AG20443 (cell line): ENCODE measurements around the gene GCDH.
"Not testable (repeated sequence)": the region's sequence is repeated elsewhere in the genome, so short reads cannot be mapped to it uniquely, and the experiment has no call there.

Source experiments
- DNase-seq: peaks from one replicate; pipeline ENCODE4 v3.0.0; 2012; ENCODE audit warnings: low spot score, mixed read lengths

Gene GCDH

DNA sequence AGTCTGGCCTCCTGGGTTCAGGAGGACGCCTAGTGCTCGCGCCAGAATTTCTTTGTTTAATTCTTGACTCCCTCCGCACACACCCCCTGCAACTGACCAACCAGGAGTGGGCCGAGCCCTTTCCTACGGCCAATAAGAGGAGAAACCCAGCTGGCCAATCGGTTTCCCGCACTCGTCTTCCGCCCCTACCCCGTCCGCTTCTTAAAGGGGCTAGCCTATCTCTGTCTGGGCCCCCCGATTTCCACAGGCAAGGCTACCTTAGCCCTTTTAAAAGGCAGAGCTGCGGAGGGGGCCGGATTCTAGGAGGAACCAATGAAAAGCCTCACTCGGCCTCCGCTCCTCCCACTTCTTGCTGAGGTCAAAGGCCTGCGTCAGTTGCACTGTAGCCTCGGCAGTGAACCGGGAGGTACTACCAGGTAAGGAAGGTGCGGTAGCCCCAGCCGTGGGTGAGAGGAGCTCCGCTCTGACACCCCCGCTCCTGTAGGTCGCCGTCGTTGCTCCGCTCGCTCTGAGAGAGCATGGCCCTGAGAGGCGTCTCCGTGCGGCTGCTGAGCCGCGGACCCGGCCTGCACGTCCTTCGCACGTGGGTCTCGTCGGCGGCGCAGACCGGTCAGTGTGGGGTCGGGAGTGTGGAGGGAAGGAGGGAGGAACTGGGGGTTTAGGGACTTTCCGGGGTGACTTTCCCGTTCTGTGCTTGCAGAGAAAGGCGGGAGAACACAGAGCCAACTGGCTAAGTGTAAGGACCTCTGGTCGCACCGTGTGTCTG, at the start of gene GCDH:
Gene GCDH (plus strand): TSS at position 374 of the 766 bp plus-strand sequence. CDS start 145 bp downstream, at position 519.
- DNase-seq, result peak; percentile 97

DNA sequence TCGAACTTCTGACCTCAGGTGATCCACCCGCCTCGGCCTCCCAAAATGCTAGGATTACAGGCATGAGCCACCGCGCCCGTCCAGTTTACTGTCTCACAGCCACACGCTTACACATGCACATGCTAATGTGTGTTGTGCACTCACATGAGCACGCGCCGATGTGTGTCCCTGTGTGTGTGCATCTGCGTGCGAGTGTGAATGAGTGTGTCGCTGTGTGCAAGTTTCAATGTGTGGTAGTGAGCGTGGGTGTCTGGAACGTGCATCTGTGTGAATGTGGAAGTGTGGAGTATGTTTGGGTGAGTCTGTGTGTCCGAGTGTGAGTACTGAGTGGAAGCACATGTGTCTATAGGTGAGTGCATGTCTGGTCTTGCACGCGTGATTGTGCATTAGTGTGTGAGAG, 48.4 kb upstream of the GCDH start:
- DNase-seq, result no peak

DNA sequence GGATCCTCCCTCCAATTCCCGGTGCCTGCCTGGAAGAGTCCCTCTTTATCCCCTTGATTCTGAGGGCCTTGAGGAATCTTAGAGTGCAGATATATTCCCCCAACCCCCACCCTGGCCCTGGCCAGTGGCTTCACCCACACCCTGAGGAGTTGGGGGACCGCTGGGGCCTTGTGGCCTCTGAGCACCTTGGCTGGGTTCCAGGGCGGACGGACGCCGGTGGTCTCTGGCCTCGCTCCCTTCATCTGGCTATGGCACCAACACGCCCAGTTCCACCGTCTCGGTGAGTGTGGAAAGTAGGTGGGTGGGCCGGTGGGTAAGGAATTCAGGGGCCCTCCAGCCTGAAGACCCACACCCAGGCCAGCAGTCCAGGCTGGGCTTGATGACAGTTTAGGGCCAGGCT, 47.6 kb upstream of the GCDH start:
- no peak for DNase-seq

DNA sequence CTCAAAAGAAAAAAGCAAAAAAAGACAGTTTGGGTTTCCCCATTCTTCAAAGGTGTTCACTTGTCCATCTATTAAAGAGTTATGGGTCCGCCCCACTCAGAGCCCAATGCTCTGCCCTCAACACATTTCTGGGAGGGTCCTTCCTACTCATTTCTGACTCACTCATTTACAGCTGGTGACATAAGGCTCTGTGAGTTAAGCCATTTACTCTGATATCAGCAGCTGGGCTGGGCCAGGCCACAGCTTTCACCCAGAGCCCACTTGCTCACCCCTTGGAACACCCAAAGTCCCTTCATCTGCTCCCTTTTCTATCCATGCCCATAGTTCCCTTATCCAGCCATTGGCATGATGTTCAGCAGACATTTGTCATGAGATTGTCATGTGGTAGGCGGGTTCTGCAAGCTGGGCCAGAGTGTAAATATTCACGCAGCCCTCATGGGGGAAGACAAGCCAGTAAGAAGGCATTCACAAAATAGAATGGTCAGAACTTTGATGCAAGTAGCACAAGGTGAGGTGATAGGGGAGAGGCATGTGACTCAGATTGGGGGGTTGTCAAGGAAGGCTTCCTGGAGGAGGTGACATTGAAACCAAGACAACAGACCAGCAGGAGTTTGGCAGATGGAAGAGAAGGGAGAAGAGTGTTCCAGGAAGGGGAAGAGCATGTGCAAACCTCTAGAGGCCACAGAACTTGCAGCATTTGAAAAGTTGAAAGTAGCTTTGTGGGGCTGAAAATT, 46.8 kb upstream of the GCDH start:
- no peak for DNase-seq

DNA sequence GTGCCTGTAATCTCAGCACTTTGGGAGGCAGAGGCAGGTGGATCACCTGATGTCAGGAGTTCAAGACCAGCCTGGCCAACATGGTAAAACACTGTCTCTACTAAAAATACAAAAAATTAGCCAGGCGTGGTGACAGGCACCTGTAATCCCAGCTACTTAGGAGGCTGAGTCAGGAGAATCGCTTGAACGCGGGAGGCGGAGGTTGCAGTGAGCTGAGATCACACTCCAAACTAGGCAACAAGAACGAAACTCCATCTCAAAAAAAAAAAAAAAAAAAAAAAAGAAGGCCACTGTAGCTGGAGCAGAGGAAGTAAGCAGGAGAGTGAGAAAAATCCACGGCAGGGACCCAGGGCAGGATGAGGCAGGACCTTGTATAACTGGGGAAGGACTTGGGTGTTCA, 44.3 kb upstream of the GCDH start:
- not testable (repeated sequence) for DNase-seq

DNA sequence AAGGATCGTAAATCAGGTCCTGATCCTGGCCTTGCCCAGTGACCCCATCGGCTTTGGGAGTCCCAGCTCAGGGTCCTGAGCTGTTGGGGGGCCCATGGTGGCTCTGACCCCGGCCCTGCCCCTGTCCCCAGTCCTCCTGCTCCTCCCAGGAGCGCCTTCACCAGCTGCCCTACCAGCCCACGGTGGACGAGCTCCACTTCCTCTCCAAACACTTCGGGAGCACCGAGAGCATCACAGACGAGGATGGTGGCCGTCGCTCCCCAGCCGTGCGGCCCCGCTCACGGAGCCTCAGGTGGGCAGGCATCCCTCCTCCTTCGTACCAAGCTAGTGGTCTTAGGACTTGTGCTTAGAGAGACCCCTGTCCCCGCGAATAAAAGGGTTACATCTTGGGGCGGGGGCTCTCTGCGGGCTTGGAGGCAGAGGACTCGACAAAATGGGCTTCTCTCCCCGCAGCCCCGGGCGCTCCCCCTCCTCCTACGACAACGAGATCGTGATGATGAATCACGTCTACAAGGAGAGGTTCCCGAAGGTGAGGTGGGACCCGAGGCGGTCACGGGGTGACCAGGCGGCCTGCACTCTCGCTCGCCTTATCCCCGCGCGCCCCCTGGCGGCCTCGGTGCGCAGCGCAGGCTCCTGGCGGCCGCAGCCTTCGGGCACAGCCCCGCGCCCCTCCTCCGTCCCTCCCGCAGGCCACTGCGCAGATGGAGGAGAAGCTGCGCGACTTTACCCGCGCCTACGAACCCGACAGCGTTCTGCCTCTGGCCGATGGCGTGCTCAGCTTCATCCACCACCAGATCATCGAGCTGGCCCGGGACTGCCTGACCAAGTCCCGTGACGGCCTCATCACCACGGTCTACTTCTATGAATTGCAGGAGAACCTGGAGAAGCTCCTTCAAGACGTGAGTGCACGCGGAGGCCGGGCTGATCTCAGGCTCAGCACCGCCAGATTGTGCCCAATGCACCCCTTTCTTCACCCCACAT, 43.5 kb upstream of the GCDH start:
- DNase-seq, result peak; percentile 96

DNA sequence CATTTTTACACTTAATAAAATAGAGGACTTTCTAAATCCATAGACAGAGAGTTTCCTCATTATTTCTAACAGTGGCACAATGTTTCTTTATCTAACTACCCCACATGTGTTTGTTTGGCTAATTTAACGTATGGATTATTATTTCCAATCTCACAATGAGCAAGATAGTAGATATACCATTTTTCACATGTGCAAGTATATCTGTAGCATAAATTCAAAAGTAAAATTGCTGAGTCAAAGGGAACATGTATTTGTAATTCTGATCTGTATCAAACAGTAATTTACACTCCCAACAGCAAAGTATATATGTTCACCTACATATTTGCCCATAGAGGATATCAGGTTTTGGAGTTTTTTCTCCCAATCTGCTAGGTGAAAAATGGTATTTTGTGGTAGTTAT, 34.3 kb upstream of the GCDH start:
- no peak for DNase-seq

DNA sequence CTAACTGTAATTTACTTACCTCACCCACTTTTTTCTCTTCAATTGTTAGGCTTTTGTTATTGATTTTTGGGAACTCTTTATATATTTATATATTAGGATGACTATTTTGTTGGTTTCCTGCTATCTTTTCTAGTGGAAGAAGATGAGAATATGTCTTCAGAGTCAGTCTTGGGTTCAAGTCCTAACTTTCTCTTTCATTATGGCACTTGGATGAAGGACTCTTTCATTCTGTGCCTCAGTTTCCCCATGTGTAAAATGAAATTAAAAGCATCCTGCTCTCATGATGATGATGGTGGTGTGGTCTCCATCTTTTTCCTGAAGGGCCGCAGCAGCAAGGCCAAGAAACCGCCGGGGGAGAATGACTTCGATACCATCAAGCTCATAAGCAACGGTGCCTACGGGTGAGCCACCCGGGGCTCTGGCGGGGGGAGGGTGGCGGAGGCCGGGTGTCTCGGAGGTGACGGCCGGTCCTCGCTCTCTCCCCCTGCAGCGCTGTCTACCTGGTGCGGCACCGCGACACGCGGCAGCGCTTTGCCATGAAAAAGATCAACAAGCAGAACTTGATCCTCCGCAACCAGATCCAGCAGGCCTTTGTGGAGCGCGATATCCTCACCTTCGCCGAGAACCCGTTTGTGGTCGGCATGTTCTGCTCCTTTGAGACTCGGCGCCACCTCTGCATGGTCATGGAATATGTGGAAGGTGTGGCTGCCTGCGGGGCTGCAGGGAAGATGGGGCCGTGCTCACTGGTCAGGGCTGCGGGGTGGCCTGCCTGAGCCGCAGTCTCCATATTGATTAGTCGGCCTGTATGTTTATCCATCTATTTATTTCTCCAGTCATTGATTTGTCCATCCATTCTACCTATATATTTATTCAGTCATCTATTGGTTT, 32.7 kb upstream of the GCDH start:
- DNase-seq, result no peak

DNA sequence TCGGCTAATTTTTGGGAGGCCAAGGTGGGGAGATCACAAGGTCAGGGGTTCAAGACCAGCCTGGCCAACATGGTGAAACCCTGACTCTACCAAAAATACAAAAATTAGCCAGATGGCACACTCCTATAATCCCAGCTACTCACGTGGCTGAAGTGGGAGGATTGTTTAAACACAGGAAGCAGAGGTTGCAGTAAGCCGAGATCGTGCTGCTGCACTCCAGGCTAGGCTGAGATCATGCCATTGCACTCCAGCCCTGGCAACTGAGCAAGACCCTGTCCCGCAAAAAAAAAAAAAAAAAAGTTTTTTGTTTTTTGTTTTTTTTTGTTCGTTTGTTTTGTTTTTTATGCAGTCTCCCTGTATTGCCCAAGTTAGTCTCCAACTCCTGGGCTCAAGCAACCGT, 31.4 kb upstream of the GCDH start:
- DNase-seq, result no peak

DNA sequence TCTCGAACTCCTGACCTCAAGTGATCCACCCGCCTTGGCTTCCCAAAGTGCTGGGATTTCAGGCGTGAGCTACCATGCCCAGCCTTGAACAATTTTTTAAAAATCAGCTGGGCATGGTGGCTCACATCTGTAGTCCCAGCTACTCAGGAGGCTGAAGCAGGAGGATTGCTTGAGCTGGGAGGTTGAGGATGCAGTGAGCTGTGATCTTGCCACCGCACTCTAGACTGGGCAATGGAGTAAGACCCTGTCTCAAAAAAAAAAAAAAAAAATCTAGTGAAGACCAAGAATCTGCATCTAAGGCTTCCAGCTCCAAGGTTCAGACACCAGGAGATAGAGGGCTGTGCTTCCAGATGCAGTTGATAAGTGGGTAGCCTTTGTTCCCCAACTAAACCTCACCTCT, 26.8 kb upstream of the GCDH start:
- DNase-seq, result no peak

DNA sequence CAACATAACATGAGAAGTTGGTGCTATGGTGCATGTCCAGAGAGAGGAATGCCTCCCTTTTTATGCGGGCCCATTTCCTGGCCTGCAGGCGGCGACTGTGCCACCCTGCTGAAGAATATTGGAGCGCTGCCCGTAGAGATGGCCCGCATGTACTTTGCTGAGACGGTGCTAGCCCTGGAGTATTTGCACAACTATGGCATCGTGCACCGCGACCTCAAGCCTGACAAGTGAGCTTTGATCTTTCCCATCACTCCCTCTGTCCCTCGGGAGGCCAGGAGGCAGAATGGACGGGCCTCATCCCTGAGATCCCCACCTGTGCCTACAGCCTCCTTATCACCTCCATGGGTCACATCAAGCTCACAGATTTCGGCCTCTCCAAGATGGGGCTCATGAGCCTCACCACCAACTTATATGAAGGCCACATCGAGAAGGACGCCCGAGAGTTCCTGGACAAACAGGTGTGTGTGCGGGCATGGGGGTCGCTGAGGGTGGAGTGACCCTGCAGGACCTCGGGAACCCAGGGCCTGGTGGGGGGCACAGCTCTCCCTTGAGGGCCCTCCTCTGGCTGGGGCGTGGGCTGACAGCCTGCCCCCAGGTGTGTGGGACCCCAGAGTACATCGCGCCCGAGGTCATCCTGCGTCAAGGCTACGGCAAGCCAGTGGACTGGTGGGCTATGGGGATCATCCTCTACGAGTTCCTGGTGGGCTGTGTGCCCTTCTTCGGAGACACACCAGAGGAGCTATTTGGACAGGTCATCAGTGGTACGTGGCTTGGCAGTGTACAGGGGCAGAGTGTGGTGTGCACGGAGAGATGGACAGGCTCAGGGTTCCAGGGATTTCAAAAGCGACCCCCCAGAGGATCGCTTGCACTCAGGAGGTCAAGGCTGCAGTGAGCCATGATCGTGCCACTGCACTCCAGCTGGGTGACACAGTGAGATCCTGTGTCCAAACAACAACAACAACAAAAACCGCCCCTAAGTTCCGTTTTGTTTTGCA, 25.9 kb upstream of the GCDH start:
- DNase-seq, result peak; percentile 10

DNA sequence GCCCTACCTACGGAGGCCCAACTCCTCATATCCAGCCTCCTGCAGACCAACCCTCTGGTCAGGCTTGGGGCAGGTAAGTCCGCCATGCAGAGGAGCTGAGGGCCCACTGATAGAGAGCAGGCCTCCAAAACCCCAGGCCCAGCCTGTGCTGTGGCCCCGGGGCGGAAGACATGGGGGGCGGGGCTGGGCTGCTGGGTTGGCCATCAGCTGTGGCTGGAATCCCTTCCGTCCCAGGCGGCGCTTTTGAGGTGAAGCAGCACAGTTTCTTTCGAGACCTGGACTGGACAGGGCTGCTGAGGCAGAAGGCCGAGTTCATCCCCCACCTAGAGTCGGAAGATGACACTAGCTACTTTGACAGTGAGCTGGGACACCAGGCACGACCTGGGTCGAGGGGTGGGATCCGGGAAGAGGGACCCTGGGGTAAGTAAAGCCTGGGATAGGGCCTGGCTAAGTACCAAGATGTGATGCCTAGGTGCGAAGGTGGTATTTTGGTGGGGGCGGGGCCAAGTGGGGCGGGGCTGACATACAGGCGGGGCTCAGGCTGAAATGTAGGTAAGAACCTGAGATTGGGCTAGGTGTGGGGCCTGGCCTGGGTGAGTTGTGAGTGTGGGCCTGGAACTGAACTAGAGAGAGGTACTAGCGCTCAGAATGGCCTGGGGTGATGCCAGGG, 25.1 kb upstream of the GCDH start:
- DNase-seq, result peak; percentile 6

DNA sequence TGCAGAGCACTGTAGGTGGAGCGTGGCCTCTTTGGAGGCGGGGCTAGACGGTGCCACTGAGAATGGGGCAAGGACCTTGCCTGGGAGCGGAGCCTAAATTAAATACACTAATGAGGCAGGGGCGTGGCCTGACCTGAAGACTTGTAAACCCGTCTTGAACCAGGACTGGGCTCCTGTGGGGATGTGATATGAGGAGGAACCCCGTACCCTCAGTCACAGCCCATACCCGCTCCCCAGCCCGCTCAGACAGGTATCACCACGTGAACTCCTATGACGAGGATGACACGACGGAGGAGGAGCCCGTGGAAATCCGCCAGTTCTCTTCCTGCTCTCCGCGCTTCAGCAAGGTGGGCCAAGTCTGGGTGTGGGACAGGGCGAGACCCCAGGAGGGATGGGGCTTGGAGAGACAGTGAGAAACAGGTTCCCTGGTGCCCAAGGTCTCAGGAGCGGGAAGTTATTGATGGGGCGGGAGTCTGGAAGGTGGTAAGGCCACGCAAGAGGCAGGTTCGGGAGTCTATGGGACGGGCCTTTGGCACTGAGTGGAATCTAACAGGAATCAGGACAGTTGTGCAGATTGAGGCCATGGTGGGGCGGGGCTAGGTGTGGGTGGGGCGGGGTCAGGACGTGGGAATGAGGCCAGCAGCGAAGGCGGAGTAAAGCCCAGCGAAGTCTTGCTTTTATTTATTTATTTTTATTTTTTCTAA, 24.4 kb upstream of the GCDH start:
- peak; percentile 6 for DNase-seq

DNA sequence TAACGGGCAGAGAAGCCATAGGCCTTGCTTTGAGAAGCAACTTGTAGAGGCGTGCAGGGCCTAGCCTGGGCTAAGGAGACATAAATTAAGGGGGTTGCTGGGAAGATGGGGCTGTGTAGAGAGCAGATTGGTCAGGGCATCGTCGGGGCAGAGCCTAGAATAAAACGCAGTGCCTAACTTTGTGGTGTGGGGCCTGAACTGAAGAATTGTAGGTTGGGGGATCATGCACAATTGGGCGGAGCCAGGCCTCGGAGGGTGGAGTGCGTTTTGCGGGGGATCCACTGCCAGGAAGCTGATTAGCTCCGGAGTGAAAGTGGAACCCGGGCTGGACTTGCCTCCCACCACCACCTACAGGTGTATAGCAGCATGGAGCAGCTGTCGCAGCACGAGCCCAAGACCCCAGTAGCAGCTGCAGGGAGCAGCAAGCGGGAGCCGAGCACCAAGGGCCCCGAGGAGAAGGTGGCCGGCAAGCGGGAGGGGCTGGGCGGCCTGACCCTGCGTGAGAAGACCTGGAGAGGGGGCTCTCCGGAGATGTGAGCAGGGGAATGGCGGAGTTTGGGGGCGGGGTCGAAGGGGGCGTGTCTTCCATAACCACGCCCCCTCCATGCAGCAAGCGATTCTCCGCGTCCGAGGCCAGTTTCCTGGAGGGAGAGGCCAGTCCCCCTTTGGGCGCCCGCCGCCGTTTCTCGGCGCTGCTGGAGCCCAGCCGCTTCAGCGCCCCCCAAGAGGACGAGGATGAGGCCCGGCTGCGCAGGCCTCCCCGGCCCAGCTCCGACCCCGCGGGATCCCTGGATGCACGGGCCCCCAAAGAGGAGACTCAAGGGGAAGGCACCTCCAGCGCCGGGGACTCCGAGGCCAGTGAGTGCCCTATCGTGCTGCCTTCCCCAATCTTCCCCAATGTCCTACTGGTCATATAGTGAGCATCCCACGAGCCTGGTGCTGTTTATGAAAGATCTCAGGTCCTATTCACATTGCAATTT, 23.6 kb upstream of the GCDH start:
- peak; percentile 90 for DNase-seq

DNA sequence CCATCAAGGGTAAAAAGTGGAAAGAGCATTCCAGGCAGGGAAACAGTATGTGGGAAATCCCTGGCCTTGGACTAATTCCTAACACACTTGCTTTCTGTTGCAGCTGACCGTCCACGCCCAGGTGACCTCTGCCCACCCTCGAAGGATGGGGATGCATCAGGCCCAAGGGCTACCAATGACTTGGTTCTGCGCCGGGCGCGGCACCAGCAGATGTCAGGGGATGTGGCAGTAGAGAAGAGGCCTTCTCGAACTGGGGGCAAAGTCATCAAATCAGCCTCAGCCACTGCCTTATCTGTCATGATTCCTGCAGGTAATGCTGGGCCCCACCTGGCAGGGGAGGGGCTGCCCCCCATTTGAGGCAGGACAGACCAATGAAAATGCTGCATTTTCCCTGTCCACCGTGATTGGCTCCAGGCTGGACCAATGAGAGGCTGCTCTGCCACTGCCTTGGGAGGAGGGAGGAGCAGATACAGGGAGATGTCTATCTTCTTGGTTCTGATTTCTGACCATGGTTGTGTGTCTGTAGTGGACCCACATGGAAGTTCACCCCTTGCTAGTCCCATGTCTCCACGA, 22.3 kb upstream of the GCDH start:
- peak; percentile 40 for DNase-seq

DNA sequence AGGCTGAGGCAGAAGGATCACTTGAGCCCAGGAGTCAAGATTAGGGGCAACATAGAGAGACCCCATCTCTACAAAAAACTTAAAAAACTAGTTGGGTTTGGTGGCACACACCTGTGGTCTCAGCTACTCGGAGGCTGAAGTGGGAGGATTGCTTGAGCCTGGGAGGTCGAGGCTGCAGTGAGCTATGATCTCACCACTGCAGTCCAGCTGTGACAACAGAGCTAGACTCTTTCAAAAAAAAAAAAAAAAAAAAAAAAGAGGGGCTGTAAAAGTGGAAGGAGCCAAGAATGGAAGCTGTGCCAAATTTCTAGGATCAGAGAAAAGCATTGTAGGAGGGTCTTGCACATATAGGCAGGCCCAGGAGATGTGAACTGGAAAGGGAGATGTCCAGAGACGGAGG, 19.3 kb upstream of the GCDH start:
- no peak for DNase-seq

DNA sequence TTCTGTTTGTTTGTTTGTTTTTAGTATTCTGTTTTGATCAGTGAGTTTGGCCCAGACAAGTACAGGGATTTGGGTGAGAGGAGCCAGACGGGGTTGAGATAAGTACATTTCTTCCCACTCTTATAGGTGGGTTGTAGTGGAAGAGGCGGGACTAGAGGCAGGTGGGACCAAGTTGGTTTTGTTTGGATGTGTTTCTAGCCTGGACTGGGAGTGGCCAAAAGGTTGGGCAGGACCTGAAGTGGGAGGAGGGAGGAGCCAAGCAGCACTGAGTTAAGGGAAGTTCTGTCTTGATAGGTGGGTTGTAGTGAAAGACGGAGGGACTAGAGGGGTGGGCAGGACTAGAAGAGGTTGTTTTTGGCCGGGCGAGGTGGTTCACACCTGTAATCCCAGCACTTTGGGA, 18.7 kb upstream of the GCDH start:
- DNase-seq, result no peak
